Activated naive CD8-positive, alpha-beta T cell treated with anti-CD3 and anti-CD28 coated beads, Interleukin-2, amount 10 ng/mL, durations not matched to agents 7 days and 5 days (primary cell): Measurements from ENCODE around the gene TESK2. TPM values are rescaled to one million over a fixed set of nuclear protein-coding genes. Genes with fewer than 3 reads are reported as not detected.
"Not testable (repeated sequence)": the region's sequence is repeated elsewhere in the genome, so short reads cannot be mapped to it uniquely, and the experiment has no call there.

Source experiments
- ATAC-seq: fragments of 150-1000 bp; cut with Tn5 transposase; one replicate; pipeline ENCODE4 v1.10.0; 2021; ENCODE audit warnings: low read depth, moderate library complexity
- POLR2A ChIA-PET: fragments of 350-600 bp; sonication (Branson Sonifier 250); formaldehyde crosslinking; loops from one replicate; lab custom pipeline; 2021; ENCODE audit warnings: antibody characterized with exemption; lab: Charles Lee
- DNase-seq: peaks from one replicate; pipeline ENCODE4 v3.0.0; 2021
- H3K27ac Mint-ChIP-seq: one replicate; pipeline ENCODE4 v1.8.0; 2022; ENCODE audit warnings: mild to moderate bottlenecking, mixed read lengths
- H3K27me3 Mint-ChIP-seq: one replicate; pipeline ENCODE4 v1.8.0; 2022; ENCODE audit warnings: mild to moderate bottlenecking, moderate library complexity, mixed read lengths
- H3K36me3 Mint-ChIP-seq: one replicate; pipeline ENCODE4 v1.8.0; 2021; ENCODE audit warnings: mild to moderate bottlenecking, mixed read lengths
- H3K4me1 Mint-ChIP-seq: one replicate; pipeline ENCODE4 v1.8.0; 2021; ENCODE audit warnings: mixed read lengths
- H3K4me3 Mint-ChIP-seq: one replicate; pipeline ENCODE4 v1.8.0; 2022; ENCODE audit warnings: mild to moderate bottlenecking, moderate library complexity, mixed read lengths
- H3K9me3 Mint-ChIP-seq: one replicate; pipeline ENCODE4 v1.8.0; 2021; ENCODE audit warnings: mixed read lengths
- total RNA-seq, 2 experiments: library from RNA; stranded (reverse); gene quantifications; one replicate each; pipeline ENCODE4 v1.2.3, GENCODE V29; 2021

Gene TESK2
- total RNA-seq, 2 experiments from 2014 or later = 5.8 to 6.5 TPM

DNA sequence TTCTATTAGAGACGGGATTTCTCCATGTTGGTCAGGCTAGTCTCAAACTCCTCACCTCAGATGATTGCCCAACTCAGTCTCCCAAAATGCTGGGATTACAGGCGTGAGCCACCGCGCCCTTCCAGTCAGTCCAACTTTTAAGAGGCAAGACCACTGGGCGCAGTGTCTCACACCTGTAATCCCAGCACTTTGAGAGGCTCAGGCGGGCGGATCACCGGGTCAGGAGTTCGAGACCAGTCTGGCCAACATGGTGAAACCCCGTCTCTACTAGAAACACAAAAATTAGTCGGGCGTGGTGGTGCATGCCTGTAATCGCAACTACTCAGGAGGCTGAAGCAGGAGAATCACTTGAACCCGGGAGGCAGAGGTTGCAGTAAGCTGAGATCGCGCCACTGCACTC, 28.8 kb upstream of the TESK2 start:
- ATAC-seq, H3K27me3 Mint-ChIP-seq, H3K9me3 Mint-ChIP-seq, DNase-seq: not testable (repeated sequence)
- Mint-ChIP-seq H3K36me3 (peaks cover 12% of the 10 kb centered on the region), H3K4me3 (peak overlapping the region; percentile 94), H3K4me1 (peaks cover 30% of the 10 kb centered on the region), H3K27ac (peak overlapping the region; percentile 74)
- POLR2A ChIA-PET = interaction anchor here (1.0 to 2.7 kb wide), 3 partner anchors 25 to 50 kb away, joined by 5 to 64 read pairs (median 20); partner anchors contain the start of gene AKR1A1

GRCh38 chr1:45518910-45519309, 27.9 kb upstream of the TESK2 start:
- no peaks in the 10 kb centered on the region for H3K9me3 Mint-ChIP-seq
- no peak for DNase-seq
- peaks cover 14% of the 10 kb centered on the region for H3K36me3 Mint-ChIP-seq
- no peak for ATAC-seq
- POLR2A ChIA-PET = interaction anchor here (0.6 to 1.0 kb wide), 4 partner anchors 27 to 180 kb away, joined by 3 to 5 read pairs (median 3); partner anchors contain the start of gene AKR1A1
- peak overlapping the region; percentile 2 for H3K4me3 Mint-ChIP-seq
- peaks cover 32% of the 10 kb centered on the region for H3K4me1 Mint-ChIP-seq
- no peak overlapping the region for H3K27ac Mint-ChIP-seq
- H3K27me3 Mint-ChIP-seq = no peaks in the 10 kb centered on the region

- peaks cover 30% of the 10 kb centered on the region for H3K4me1 Mint-ChIP-seq
- H3K36me3 Mint-ChIP-seq = peaks cover 14% of the 10 kb centered on the region
- H3K9me3 Mint-ChIP-seq, H3K27me3 Mint-ChIP-seq, DNase-seq, H3K27ac Mint-ChIP-seq, H3K4me3 Mint-ChIP-seq, ATAC-seq: not testable (repeated sequence)
- POLR2A ChIA-PET = interaction anchor here (0.6 to 2.1 kb wide), 4 partner anchors 27 to 179 kb away, joined by 3 to 10 read pairs (median 3); no protein-coding TSS in a partner anchor
These were observed 27.4 kb upstream of the TESK2 start for GRCh38 chr1:45518366-45518765.

DNA sequence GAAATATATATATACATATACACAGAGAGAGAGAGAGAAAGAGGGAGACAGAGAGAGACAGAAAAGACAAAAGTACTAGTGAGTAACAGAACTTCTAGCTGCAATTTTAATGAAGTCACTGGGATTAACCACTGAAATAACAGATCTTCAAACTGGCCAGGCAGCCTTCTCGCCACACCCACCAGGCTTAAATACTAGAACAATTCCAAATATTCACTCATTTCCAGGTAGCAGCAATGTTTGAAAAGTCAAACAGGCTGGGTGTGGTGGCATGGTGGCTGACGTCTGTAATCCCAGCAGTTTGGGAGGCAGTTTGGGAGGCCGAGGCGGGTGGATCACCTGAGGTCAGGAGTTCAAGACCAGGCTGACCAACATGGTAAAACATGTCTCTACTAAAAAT, 25.5 kb upstream of the TESK2 start:
- POLR2A ChIA-PET = interaction anchor here (0.6 to 2.1 kb wide), 3 partner anchors 17 to 53 kb away, joined by 4 to 10 read pairs (median 4); no protein-coding TSS in a partner anchor
- Mint-ChIP-seq H3K27me3 (no peaks in the 10 kb centered on the region), H3K9me3 (no peaks in the 10 kb centered on the region), H3K27ac (no peak overlapping the region), H3K4me1 (peaks cover 20% of the 10 kb centered on the region), H3K4me3 (no peak overlapping the region), H3K36me3 (peaks cover 18% of the 10 kb centered on the region)
- DNase-seq = no peak
- no peak for ATAC-seq

DNA sequence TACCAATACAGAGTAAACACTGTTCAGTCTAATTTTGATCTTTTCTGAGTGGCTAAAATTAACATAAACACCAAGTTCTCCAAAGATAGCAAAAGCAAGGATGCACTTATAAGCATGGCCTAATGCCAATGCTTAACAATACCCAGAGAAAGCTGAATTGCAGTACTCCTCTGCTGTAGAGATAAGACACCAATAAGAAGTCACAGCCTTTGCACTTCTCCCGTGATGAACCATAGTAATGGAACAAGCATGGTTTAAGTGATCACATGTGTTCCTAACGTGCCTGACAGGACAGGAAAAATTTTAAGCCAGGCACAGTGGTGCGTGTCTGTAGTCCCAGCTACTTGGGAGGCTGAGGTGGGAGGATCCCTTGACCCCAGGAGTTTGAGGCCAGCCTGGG, 25.1 kb upstream of the TESK2 start:
- Mint-ChIP-seq H3K4me3 (no peak overlapping the region), H3K27me3 (no peaks in the 10 kb centered on the region), H3K4me1 (peaks cover 20% of the 10 kb centered on the region), H3K36me3 (peaks cover 21% of the 10 kb centered on the region), H3K27ac (no peak overlapping the region), H3K9me3 (no peaks in the 10 kb centered on the region)
- ATAC-seq (no peak), DNase-seq (no peak)
- POLR2A ChIA-PET = interaction anchor here (0.6 to 1.2 kb wide), 2 partner anchors 17 to 43 kb away, joined by 4 read pairs; no protein-coding TSS in a partner anchor

GRCh38 chr1:45513532-45514260, 22.7 kb upstream of the TESK2 start:
- not testable (repeated sequence) for H3K27ac Mint-ChIP-seq, H3K4me1 Mint-ChIP-seq

GRCh38 chr1:45512641-45513054, 21.7 kb upstream of the TESK2 start:
- no peak overlapping the region for H3K4me3 Mint-ChIP-seq
- no peak for DNase-seq
- H3K36me3 Mint-ChIP-seq = peaks cover 21% of the 10 kb centered on the region
- POLR2A ChIA-PET = interaction anchor here (0.7 to 3.7 kb wide), 5 partner anchors 9 to 58 kb away, joined by 3 to 24 read pairs (median 8); partner anchors contain the start of gene PRDX1
- H3K27ac Mint-ChIP-seq = peak overlapping the region; percentile 26
- ATAC-seq = peak; percentile 72
- H3K4me1 Mint-ChIP-seq = peaks cover 8% of the 10 kb centered on the region
- no peaks in the 10 kb centered on the region for H3K9me3 Mint-ChIP-seq
- no peaks in the 10 kb centered on the region for H3K27me3 Mint-ChIP-seq

More at GRCh38 chr1:45513532-45514260, 22.7 kb upstream of the TESK2 start:
- POLR2A ChIA-PET = interaction anchor here (2.8 to 3.7 kb wide), 2 partner anchors 8 to 55 kb away, joined by 16 to 24 read pairs; partner anchors contain the start of gene PRDX1
- H3K27me3 Mint-ChIP-seq, H3K9me3 Mint-ChIP-seq, ATAC-seq, H3K4me3 Mint-ChIP-seq, DNase-seq: not testable (repeated sequence)
- H3K36me3 Mint-ChIP-seq = peaks cover 21% of the 10 kb centered on the region

GRCh38 chr1:45510972-45511527, 20.1 kb upstream of the TESK2 start:
- no peaks in the 10 kb centered on the region for H3K9me3 Mint-ChIP-seq
- no peak for ATAC-seq
- no peak overlapping the region for H3K4me3 Mint-ChIP-seq
- peak overlapping the region; percentile 5 for H3K27ac Mint-ChIP-seq
- no peaks in the 10 kb centered on the region for H3K27me3 Mint-ChIP-seq
- no peak for DNase-seq
- peaks cover 7% of the 10 kb centered on the region for H3K4me1 Mint-ChIP-seq
- POLR2A ChIA-PET = interaction anchor here (1.4 to 3.7 kb wide), 3 partner anchors 10 to 171 kb away, joined by 3 to 24 read pairs (median 16); partner anchors contain the start of genes MUTYH, PRDX1 and TOE1
- H3K36me3 Mint-ChIP-seq = peaks cover 18% of the 10 kb centered on the region

DNA sequence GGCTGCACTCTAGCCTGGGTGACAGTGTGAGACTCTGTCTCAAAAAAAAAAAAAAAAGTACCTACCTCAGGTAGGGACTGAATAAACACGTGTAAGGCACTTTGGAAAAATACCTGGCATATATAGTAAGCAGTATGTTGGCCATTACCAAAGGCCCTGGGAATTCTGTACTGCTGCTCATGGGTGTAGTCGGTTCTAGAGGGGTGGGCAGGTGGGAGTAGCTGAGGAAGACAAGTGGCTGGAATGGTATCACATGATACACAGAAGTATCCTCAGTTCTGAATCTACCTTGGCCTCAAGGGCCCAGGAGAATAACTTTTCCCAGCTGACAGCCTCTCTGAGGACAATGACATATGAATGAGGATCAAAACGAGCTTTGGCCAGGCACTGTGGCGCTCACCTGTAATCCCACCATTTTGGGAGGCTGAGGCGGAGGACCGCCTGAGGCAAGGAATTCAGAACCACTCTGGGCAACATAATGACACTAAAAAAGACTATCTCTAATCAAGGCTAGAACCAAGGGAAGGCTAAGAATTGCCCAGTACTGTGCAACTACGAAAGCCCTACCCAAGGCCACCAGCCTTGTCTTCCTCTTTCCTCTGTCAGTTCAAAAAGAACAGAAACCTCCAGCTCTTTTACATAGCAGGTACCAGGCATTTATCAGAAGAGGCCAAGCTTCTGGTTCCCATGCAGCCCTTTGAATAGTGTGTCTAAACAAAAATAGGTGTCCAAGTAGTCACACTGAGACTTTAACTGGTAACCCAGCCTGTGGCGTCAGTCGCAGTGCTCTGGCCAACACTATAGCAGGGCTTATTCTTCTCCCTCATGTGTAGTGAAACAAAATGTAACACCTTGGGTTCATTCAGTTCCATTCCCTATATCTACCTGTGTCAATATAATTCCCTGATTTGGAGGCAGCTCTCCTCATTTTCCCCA, 19.3 kb upstream of the TESK2 start:
- no peak for DNase-seq
- POLR2A ChIA-PET = interaction anchor here (0.6 to 3.7 kb wide), 3 partner anchors 11 to 170 kb away, joined by 3 to 24 read pairs (median 3); partner anchors contain the start of genes MUTYH, PRDX1 and TOE1
- H3K9me3 Mint-ChIP-seq = no peaks in the 10 kb centered on the region
- no peaks in the 10 kb centered on the region for H3K27me3 Mint-ChIP-seq
- ATAC-seq = no peak
- H3K4me3 Mint-ChIP-seq = no peak overlapping the region
- no peak overlapping the region for H3K27ac Mint-ChIP-seq
- H3K36me3 Mint-ChIP-seq = peaks cover 14% of the 10 kb centered on the region
- peaks cover 4% of the 10 kb centered on the region for H3K4me1 Mint-ChIP-seq

DNA sequence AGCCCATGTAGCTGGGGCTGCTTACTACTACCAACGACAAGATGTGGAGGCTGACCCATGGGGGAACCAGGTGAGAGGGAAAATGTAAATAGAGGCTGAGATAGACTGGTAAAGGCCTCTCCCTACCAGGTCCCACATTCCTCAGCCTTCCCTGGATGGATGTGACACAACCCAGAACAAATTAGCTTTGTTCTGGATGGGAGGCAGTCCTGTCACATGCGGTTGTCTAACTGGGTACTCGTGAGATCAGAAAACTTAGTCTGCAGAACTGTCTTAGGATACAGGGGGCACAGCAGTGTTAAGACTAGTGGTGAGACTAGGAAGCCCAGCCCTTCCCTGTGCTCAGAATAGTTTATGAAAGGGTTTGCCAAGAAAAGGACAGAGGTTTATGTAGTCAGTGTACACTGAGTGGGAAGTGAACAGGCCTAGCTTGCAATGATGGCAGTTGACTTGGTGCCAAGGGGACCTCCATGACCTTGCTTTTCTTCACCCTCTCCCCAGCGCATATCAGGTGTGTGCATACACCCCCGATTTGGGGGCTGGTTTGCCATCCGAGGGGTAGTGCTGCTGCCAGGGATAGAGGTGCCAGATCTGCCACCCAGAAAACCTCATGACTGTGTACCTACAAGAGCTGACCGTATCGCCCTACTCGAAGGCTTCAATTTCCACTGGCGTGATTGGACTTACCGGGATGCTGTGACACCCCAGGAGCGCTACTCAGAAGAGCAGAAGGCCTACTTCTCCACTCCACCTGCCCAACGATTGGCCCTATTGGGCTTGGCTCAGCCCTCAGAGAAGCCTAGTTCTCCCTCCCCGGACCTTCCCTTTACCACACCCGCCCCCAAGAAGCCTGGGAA, 17.6 kb upstream of the TESK2 start:
- H3K9me3 Mint-ChIP-seq = no peaks in the 10 kb centered on the region
- H3K4me1 Mint-ChIP-seq = peaks cover 2% of the 10 kb centered on the region
- POLR2A ChIA-PET = no interaction called here
- peak overlapping the region; percentile 8 for H3K27ac Mint-ChIP-seq
- ATAC-seq (no peak), DNase-seq (no peak)
- H3K36me3 Mint-ChIP-seq = peaks cover 7% of the 10 kb centered on the region
- H3K27me3 Mint-ChIP-seq = no peaks in the 10 kb centered on the region
- no peak overlapping the region for H3K4me3 Mint-ChIP-seq

- H3K27me3 Mint-ChIP-seq = no peaks in the 10 kb centered on the region
- H3K9me3 Mint-ChIP-seq = no peaks in the 10 kb centered on the region
- no peak overlapping the region for H3K4me3 Mint-ChIP-seq
- DNase-seq = no peak
- peaks cover 5% of the 10 kb centered on the region for H3K36me3 Mint-ChIP-seq
- POLR2A ChIA-PET = no interaction called here
- no peak overlapping the region for H3K27ac Mint-ChIP-seq
- ATAC-seq = no peak
- H3K4me1 Mint-ChIP-seq = peaks cover 2% of the 10 kb centered on the region
These were observed 16.9 kb upstream of the TESK2 start for GRCh38 chr1:45507893-45508292.

DNA sequence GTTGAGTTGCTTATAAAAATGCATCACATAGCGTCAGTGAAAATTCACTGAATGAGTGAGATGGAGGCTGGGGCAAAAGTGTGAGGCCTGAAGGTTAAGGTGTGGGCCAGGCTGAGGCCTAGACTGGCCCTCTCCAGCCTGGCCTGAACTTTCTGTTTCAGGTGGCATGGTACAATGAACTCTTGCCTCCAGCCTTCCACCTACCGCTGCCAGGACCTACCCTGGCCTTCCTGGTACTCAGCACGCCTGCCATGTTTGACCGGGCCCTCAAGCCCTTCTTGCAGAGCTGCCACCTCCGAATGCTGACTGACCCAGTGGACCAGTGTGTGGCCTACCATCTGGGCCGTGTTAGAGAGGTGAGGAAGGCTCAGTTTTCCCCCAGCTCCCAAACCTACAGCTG, 16.2 kb upstream of the TESK2 start:
- DNase-seq = no peak
- Mint-ChIP-seq H3K36me3 (peaks cover 5% of the 10 kb centered on the region), H3K9me3 (no peaks in the 10 kb centered on the region), H3K27ac (no peak overlapping the region), H3K27me3 (no peaks in the 10 kb centered on the region), H3K4me3 (no peak overlapping the region), H3K4me1 (no peaks in the 10 kb centered on the region)
- no peak for ATAC-seq
- POLR2A ChIA-PET = no interaction called here
